ENCODE results near the gene HMGXB3. TPM values are rescaled to one million over a fixed set of nuclear protein-coding genes. Genes with fewer than 3 reads are reported as not detected.
A peak's percentile ranks its signal among the peaks of the same experiment; 100 is the strongest.

HMGXB3 gene
- total RNA-seq, 1 donor from 2014 or later = 55.7 TPM

GRCh38 chr5:150075806-150076205, 75.3 kb downstream of the HMGXB3 start:
- H3K36me3 Mint-ChIP-seq (ENCODE audit: low read depth, unreplicated experiment) = peaks cover 5% of the 10 kb centered on the region
- H3K4me3 Mint-ChIP-seq (ENCODE audit: unreplicated experiment) = no peak overlapping the region
- no peak for DNase-seq (ENCODE audit: low spot score)
- H3K27ac Mint-ChIP-seq (ENCODE audit: unreplicated experiment) = no peak overlapping the region
- peaks cover 10% of the 10 kb centered on the region for H3K27me3 Mint-ChIP-seq (ENCODE audit: unreplicated experiment)
- no peaks in the 10 kb centered on the region for H3K9me3 Mint-ChIP-seq (ENCODE audit: unreplicated experiment)
- TF ChIP-seq CTCF (IDR thresholded peaks at IDR 0.05; ENCODE audit: unreplicated experiment) = no peak
- peaks cover 10% of the 10 kb centered on the region for H3K4me1 Mint-ChIP-seq (ENCODE audit: unreplicated experiment)

- H3K36me3 Mint-ChIP-seq (ENCODE audit: low read depth, unreplicated experiment) = peaks cover 10% of the 10 kb centered on the region
- H3K4me3 Mint-ChIP-seq (ENCODE audit: unreplicated experiment) = no peak overlapping the region
- no peak for DNase-seq (ENCODE audit: low spot score)
Measured at GRCh38 chr5:150077060-150077459, 76.5 kb downstream of the HMGXB3 start.

GRCh38 chr5:150077996-150078801, 77.7 kb downstream of the HMGXB3 start:
- peak overlapping the region; percentile 57 for H3K27ac Mint-ChIP-seq (ENCODE audit: unreplicated experiment)

More at GRCh38 chr5:150077060-150077459, 76.5 kb downstream of the HMGXB3 start:
- no peak for TF ChIP-seq CTCF (IDR thresholded peaks at IDR 0.05; ENCODE audit: unreplicated experiment)
- H3K9me3 Mint-ChIP-seq (ENCODE audit: unreplicated experiment) = no peaks in the 10 kb centered on the region
- H3K27ac Mint-ChIP-seq (ENCODE audit: unreplicated experiment) = no peak overlapping the region
- peaks cover 16% of the 10 kb centered on the region for H3K27me3 Mint-ChIP-seq (ENCODE audit: unreplicated experiment)
- peaks cover 17% of the 10 kb centered on the region for H3K4me1 Mint-ChIP-seq (ENCODE audit: unreplicated experiment)

GRCh38 chr5:150078802-150079689, 78.5 kb downstream of the HMGXB3 start:
- H3K4me3 Mint-ChIP-seq (ENCODE audit: unreplicated experiment) = no peak overlapping the region
- DNase-seq (ENCODE audit: low spot score) = no peak
- peaks cover 20% of the 10 kb centered on the region for H3K27me3 Mint-ChIP-seq (ENCODE audit: unreplicated experiment)
- peaks cover 10% of the 10 kb centered on the region for H3K36me3 Mint-ChIP-seq (ENCODE audit: low read depth, unreplicated experiment)
- H3K4me1 Mint-ChIP-seq (ENCODE audit: unreplicated experiment) = peaks cover 36% of the 10 kb centered on the region
- TF ChIP-seq CTCF (IDR thresholded peaks at IDR 0.05; ENCODE audit: unreplicated experiment) = no peak
- H3K9me3 Mint-ChIP-seq (ENCODE audit: unreplicated experiment) = no peaks in the 10 kb centered on the region
- H3K27ac Mint-ChIP-seq (ENCODE audit: unreplicated experiment) = peak overlapping the region; percentile 57

More at GRCh38 chr5:150077996-150078801, 77.7 kb downstream of the HMGXB3 start:
- Mint-ChIP-seq H3K9me3 (ENCODE audit: unreplicated experiment) (no peaks in the 10 kb centered on the region), H3K36me3 (ENCODE audit: low read depth, unreplicated experiment) (peaks cover 10% of the 10 kb centered on the region), H3K4me3 (ENCODE audit: unreplicated experiment) (no peak overlapping the region), H3K27me3 (ENCODE audit: unreplicated experiment) (peaks cover 16% of the 10 kb centered on the region), H3K4me1 (ENCODE audit: unreplicated experiment) (peaks cover 27% of the 10 kb centered on the region)
- no peak for TF ChIP-seq CTCF (IDR thresholded peaks at IDR 0.05; ENCODE audit: unreplicated experiment)
- DNase-seq (ENCODE audit: low spot score) = no peak
